Gastrocnemius medialis (tissue), 4 donors: ENCODE data around the gene GSTK1.

Source experiments
- CTCF ChIP-seq, 5 experiments: fragments of 450-650 bp in 3 of 5; fragments of 200-600 bp in 2 of 5; sonication (generic) in 2 of 5; IDR thresholded peaks in 4 of 5; conservative IDR thresholded peaks in 1 of 5; 1 replicate in 4 of 5; 2 replicates in 1 of 5; pipeline ENCODE4 v1.5.1; 2016 to 2019; ENCODE audit warnings: antibody characterized with exemption in 5 of 5, mild to moderate bottlenecking in 3 of 5, moderate library complexity in 3 of 5
- POLR2A ChIP-seq, 2 donors: fragments of 450-650 bp; IDR thresholded peaks; one replicate each; pipeline ENCODE4 v1.6.1; 2017; ENCODE audit warnings: antibody characterized with exemption in 2 of 2, mild to moderate bottlenecking in 2 of 2, moderate library complexity in 2 of 2

- TF ChIP-seq CTCF (IDR thresholded peaks at IDR 0.05 in 4 of 5, conservative IDR thresholded peaks at IDR 0.05 in 1 of 5), result no peak
- no peak for TF ChIP-seq POLR2A (IDR thresholded peaks at IDR 0.05)
Measured at GRCh38 chr7:143308632-143309031, 45.4 kb downstream of the GSTK1 start.
